C1 segment of cervical spinal cord (tissue), 14 donors: ENCODE measurements around the gene CHKB.
A peak's percentile ranks its signal among the peaks of the same experiment; 100 is the strongest.
"Not testable (repeated sequence)": the region's sequence is repeated elsewhere in the genome, so short reads cannot be mapped to it uniquely, and the experiment has no call there.

Experiments
- DNase-seq, 14 donors: peaks; one replicate each; lab custom pipeline; 2025; lab: John Stamatoyannopoulos, UW

Gene CHKB, protein sequence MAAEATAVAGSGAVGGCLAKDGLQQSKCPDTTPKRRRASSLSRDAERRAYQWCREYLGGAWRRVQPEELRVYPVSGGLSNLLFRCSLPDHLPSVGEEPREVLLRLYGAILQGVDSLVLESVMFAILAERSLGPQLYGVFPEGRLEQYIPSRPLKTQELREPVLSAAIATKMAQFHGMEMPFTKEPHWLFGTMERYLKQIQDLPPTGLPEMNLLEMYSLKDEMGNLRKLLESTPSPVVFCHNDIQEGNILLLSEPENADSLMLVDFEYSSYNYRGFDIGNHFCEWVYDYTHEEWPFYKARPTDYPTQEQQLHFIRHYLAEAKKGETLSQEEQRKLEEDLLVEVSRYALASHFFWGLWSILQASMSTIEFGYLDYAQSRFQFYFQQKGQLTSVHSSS

DNA sequence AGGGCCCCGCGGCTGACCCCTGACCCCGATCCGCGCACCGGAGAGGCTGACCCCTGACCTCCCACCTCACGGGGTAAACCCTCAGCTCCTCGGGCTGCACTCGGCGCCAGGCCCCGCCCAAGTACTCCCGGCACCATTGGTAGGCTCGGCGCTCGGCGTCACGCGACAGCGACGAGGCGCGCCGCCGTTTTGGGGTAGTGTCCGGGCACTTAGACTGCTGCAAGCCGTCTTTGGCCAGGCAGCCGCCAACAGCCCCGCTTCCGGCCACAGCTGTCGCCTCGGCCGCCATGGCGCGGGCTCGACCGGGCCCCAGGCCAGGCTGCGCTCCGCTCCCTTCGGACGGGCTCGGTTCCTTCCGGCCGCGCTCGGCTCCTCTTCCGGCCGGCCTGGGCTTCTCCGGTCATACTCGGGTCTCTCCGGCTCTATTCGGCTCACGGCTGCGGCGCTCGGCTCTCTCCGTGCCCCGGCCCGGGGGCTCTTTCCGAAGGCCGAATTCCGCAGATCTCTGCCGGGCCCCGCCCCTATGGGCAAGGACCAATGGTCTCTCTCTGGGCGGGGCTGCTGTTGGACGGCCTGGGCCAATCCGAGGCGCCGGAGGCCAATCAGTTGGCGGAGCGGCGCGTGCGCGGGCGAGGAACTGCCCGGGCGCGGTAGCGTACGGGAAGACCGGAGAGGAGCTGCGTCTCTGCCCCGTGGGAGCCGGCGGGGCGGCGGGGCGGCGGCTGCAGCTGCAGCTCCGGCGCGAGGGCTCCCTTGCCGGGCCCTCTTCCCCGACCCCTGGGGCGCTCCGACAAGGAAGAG is at the start of gene CHKB:
TSS of gene CHKB (minus strand) at position 357 of the 801 bp plus-strand sequence. CDS start at position 289, 68 bp downstream.
- peak; percentile 71 to 99 (median 98) for DNase-seq

DNA sequence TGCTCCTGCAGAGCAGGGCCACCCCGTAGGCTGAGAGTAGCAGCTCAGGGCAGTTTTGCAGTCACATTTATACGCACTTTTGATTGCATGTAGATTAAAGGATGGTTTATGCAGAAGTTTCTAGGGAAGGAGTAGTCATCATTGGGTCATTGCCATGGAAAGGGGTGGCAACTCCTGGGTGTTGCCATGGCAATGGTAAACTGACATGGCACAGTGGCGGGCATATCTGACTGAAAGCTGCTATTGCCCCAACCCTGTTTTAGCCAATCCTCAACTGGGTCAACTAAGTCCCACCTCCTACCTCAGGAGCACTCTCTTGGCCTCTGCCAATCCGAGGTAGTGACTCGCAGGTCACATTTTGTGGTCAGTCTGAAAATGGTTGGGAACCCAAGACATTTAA is 47.7 kb upstream of the CHKB start:
- DNase-seq = peak in 1 of 14 donors; percentile 71

DNA sequence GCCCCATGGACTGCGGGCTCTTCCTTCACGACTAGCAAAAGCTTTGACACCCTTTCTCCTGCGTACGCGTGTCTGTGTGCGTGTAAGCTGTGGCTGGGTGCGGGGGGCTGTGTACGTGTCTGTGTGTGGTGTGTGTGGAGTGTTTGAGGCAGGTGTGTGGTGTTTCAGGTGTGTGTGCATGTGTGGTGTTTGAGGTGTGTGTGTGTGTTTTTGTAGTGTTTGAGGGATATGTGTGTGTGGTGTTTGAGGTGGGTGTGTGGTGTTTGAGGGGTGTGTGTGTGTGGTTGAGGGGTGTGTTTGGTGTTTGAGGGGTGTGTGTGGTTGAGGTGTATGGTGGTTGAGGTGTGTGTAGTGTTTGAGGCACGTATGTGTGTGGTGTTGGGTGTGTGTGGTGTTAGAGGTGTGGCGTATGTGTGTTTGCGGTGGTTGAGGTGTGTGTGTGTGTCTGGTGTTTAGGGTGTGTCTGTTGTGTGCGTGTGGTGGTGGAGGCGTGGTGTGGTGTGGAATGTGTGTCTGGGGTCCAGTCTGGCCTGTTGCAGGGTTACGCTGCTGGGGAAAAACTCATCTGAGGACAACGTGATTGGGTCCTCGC is 46.0 kb upstream of the CHKB start:
- DNase-seq = no peak

DNA sequence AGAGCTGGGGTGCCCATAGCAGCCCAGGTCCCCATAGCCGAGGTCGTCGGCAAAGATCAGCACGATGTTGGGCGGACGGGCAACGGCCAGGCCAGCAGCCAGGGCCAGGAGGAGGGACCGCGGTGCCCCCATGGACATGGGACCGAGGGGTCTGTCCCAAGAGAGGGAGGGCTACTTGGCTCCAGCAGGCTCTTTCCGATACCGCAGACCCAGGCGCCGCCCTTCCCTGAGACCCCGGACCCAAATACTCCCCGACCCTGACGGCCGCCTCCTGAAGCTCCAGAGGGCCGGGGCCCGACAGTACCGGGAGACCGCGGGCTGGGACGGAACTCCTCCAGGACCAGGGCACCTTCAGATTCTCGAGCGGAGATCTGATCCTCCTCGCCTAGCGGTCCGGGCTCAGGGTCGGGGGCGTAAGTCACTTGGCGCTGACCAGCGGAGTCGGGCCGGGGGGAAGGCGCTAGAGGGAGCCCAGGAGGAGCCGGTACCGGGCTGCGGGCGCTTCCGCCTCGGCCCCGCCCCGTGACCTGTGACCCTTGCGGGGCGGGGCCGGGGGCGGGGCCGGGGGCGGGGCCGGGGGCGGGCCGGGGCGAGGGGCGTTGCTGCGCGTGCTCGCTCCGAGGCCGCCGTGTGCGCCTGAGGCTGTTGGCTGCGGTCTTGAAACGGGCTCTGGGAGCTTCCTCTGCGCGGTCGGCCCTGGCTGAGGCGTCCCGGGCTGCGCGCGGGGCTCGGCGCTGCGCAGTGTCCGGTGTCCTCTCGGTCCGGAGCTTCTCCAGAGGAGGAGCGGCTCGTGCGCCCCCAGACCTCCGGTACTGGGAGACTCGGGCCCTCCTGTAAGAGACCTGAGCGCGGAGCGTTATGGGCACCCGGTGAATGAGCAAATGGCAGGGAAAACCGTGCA is 45.2 kb upstream of the CHKB start, which contains the start of gene ARSA:
TSS of gene ARSA (minus strand) at position 511 of the 901 bp plus-strand sequence. CDS start at position 138, 373 bp downstream.
- DNase-seq = peak in 13 of 14 donors; percentile 27 to 89 (median 74)

DNA sequence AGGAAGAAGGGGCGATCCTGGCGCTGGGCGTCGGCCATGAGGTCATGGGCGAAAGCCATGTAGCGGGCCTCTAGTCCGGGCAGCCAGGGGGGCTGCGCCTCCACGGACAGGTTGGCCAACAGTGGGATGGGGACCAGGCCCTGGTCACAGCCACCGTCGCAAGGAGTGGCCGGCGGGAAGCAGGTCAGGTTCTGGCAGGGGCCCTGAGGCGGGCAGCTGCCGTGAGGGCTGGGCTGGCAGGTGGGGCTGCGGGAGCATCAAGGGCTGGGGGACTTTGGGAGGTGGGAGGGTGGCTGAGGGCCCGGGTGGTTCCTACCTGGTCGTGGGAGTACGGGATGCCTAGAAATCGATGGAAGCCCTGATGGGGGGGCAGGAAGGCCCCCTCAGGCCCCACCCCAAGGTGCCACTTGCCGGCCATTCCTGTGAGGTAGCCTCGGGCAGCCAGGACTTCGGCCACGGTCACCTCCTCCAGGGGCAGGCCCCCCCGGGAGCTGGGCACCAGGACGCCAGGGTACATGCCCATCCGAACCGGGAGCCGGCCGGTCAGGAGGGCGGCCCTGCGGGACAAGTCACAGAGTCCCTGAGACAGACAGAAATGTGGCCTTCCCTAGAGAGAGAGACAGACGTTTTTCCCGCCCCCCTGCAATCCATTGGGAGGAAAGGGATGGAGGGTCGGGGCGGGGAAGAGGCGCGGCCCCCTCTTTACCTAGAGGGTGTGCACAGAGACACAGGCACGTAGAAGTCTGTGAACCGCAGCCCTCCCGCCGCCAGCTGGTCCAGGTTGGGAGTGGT is 44.4 kb upstream of the CHKB start:
- DNase-seq = no peak

DNA sequence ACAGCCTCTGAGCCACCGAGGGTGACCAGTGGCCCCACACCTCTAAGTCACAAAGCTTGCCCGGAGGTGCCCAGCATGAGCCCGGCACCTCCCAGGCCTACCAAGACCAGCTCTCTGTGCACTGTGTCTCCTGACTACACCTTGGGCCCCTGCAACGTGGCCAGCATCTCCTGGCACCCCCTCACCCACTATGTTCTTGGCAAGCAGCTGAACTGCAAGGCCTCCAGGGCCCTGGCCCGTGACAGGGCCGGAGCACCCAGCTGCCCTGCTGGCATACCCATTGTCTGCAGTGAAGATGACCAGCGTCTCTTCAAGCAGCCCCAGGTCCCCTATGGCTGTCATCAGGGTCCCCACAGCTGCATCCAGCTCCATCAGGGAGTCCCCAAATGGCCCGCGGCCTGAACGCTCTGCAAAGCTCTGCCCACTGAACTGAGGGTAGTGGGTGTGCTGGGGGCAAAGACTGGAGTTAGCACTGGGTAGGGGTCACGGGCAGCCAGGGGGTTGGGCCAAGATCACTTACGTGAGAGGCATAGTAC is 43.7 kb upstream of the CHKB start:
- DNase-seq = no peak

DNA sequence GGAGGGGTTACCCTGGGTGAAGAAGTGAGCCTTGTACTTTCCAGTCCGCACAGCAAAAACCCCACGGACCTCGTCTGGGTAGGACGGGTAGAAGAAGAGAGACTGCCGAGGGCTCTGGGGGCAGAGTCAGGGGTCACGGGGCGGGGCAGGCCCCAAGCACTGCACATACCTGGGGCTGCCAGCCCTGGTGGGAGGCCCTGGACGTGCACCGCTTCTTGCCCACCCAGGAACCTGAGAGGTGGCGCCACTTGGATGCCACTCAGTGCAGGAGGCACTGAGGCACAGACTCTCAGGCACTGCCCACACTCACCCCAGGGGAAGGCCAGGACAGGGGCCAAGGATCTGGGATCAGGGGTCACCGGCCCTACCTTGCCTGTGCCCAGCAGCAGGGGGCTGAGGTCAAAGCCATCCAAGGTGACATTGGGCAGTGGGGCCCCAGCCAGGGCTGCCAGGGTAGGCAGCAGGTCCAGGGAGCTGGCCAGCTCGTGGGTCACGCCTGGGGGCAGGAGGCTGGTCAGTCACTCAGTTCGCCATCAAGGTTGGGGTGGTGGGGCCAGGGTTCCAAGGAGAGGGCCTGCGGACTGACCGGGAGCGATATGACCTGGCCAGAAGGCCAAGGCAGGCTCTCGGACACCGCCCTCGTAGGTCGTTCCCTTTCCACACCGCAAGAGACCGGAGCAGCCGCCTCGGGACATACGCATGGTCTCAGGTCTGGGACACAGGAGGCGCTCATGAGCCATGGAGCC is 43.1 kb upstream of the CHKB start:
- no peak for DNase-seq

DNA sequence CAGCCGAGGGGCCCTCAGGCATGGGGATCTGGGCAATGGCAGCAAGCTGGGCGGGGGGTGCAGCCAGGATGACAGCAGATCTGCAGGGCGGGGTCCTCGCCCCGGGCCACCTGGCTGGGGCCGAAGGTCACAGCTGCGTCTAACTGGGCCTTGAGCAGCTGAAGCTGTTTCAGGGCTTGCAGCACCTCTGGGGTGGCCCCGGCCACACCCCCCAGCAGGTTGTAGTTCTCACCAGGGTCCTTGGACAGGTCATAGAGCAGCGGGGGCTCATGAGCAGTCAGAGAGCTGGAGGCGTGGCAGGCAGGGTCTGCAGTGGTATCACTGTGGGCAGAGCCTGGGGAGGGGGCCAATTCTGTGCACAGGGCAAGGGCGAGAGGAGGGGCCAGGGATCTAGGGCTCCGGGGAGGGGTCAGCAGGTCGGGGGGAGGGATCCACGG is 42.5 kb upstream of the CHKB start:
- DNase-seq = no peak

DNA sequence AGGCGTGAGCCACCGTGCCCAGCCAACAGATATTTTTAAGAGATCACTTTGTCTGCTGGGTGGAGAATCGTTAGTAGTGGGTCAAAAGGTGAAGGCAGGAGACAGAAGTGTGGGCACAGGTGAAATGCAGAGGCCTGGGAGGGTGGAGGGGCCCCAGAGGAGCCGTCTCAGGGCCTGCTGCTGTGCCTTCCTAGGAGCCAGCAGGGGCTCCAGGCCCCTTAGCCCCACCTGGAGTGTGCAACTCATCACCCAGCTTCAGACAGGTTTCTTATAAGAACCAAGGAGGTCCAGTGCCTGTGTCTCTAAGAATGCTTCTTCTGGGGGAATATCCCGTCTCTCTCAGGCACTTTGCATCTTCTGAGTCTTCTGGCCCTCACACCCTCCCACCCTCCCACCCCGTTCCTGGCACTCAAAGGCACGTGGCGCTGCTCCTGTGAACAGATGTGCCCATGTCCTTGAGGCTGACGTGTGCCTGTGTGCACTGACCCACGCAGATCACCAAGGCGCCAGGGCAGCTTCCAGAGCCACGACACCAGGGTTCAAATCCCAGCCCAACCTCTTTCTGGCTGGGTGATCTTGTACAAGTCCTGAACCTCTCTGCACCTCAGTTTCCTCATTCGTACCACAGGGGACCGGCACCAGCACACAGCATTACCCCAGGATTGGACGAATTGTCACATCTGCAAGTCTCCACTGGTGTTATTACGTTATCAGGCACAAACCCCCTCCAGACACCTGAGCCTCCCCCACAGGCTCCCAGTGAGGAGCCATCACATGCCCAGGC is 41.9 kb upstream of the CHKB start:
- no peak for DNase-seq

DNA sequence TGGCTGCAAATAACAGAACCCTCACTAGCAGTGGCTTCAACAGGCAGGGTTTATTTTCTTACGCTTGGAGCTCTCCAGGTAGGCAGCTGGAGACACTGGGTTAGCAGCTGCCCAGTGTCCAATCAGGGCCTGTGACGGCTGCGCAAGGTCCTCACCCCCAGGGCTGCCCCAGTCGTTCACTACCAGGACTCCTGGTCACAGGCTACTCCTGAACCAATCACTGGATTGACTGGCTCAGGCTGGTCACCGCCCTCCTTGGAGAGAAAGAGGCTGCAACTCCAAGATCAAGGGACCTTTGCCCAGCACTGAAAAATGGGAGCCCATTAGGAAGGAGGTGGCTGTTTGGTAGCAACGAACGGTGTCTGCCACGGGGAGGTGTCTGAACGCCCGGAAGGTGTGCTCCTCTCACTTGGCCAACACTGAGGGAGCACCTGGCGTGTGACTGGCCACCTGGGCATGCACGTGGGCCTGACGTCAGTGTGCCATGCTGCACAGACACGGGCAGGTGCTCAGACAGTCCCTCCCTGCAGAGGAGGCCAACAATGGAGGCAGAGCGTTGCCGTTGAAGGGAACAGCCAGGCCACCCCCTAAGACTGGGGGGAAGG is 40.2 kb upstream of the CHKB start:
- peak in 1 of 14 donors; percentile 92 for DNase-seq

DNA sequence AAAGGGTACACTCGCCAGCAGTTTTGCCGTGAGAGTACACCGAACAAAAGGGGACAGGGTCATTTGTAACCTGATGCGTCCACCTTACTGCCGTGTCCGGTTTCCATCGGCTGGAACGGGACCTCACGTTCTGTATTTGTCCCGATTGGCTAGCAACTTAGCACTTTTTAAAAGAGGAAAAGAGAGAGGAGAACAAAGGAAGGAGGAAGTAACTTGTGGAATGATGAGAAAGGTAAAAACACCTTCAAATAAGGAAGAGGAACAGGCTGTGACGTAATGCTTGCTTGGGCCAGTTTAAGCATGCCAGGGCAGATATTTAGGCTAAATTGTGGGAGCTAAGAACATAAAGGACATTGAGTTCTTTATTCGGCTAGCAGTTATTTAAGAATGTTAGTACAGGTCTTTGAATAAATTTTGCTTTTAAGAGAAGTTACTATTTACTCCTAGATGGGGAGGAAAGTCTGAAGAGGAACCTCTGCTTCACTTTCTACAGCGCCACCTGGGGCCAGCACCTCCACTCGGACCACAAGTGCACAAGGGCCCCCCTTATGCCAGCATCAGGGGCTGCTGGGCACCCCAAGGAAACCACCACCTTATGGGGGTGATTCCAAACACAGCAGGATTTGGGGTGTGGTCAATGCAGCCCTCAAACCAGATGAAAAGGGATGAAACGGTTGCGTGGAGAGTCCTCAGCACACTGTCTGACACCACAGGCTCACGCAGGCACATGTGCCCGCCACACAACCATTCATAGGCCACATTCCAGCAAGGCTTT is 39.5 kb upstream of the CHKB start:
- no peak for DNase-seq

DNA sequence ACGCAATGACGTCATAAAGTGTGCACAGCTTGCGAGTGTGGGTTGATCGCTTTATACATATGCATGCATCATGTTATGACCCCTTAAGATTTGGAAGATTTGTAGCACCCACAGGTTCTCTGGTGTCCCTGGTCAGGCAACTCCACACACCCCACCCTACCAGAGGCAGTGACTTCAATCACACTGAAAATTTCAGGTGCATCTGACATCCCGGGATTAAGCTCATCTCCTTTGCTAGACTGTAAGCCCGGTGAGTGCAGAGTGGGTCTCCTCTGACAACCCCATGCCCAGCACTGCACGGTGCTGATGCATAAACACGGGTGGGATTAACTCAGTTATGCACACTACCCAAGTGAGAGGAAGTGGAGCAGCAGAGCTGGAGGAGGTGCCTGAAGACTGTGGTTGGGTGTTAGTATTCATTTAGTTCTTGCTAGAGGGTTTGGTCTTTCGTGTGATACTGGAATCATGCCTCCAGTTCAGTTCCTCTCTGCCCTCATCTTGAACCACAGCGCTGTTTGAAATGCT is 38.8 kb upstream of the CHKB start:
- DNase-seq = no peak

DNA sequence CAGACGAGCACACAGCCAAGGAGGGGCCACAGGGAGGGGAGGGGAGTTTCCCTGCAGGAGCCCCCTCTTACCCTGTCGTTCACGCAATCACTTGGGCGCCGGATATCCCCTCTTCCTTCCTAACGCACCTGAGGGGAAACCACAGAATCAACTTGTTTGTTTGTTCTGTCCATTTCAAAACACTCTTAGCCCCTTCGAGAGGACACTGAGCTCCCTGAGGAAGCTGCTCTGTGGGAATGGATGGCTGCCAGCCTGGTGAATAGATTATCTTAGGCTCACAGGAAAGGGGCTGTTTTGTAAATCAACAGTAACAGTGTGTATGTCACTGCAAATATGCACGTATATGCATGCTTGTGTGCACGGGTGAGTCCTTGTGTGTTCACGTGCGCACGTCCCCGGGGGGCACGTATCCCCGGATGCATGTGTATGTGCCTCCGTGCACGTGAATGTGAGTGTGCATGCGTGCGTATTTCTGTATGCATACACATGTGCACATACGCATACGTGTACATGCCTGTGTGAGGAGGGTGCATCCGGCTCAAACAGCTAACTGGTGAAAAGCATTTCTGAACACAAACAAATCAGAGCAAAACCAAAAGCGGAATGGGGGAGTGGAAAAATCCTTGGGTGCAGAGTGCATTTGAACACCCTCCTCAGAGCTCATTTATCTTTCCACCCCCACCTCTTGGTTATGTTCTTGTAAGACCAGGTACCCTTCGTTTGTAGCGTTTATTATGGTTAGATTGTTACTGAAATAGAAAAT is 38.1 kb upstream of the CHKB start:
- peak in 6 of 14 donors; percentile 19 to 78 (median 48) for DNase-seq

DNA sequence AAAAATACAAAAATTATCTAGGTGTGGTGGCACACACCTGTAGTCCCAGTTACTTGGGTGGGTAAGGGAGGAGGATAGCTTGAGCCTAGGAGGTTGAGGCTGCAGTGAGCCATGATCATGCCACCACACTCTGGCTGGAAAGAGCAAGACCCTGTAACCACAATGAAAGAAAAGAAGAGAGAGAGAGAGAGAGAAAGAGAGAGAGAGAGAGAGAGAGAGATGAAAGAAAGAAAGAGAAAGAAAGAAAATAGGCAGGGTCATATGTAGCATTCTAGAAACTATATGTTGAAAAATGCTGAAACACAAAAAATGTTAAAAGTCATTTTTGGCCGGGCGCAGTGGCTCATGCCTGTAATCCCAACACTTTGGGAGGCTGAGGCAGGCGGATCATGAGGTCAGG is 31.6 kb upstream of the CHKB start:
- DNase-seq = not testable (repeated sequence)

DNA sequence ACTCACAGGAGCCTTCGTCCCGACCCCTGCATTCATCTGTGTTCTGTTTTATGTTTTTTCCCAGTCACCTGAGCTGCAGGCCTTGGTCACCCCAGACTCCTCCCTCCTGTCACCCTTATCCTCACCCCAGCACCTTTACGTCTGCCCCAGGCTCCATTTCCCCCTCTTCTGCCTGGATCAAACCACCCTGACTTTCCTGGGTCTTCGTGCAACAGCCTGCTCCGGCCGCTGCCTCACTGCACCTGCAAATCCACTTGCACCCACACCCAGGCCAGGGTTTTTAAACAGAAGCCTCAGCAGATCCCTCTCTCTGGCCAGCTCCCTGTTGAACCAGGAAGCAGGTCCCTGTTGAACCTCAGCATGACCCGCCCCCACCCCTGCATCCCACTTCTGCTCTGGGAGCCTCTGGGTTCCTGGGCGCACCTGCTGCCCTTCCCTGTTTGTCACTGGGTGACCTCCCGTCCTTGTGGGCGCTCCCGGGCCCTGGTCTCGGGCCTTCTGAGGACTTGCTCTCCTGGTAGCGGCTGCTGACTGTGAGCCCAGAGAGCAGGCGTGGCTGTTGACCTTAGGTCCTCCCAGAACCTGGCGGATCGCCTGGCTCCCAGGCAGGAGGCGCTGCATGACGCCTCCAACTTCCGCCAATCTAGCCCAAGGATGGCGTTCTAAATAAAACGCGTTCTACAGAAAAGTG is 30.8 kb upstream of the CHKB start:
- peak in 1 of 14 donors; percentile 65 for DNase-seq
